PC-3 (cell line): ENCODE measurements around the gene DNAH2. TPM values are rescaled to one million over a fixed set of nuclear protein-coding genes. Genes with fewer than 3 reads are reported as not detected.

Experiments used
- ATAC-seq: fragments of 200-7000 bp; cut with Tn5 transposase; 2 replicates; pipeline ENCODE4 v1.9.1; 2020; ENCODE audit warnings: mild to moderate bottlenecking, moderate library complexity
- BruUV-seq: library from RNA; stranded (reverse); fragments of 400-500 nt; replicated peaks from 2 replicates; lab custom pipeline; 2021; lab: Mats Ljungman, UMichigan
- CTCF ChIA-PET: fragments of 300-600 bp; sonication (Branson Sonifier 250); formaldehyde crosslinking; loops from one replicate; lab custom pipeline; 2022; ENCODE audit warnings: antibody characterized with exemption; lab: Charles Lee
- POLR2A ChIA-PET: fragments of 300-600 bp; sonication (Branson Sonifier 250); formaldehyde crosslinking; loops from one replicate; lab custom pipeline; 2022; ENCODE audit warnings: antibody characterized with exemption; ENCODE audit not compliant: unreplicated experiment; lab: Charles Lee
- DNase-seq: peaks from one replicate; pipeline ENCODE4 v3.0.0-alpha.2; 2015
- H2AFZ ChIP-seq: fragments of 300-600 bp; sonication (generic); 2 replicates; pipeline ENCODE4 v1.6.0; 2016; ENCODE audit warnings: antibody characterized with exemption, low read length
- H3F3A ChIP-seq: fragments of 300-600 bp; sonication (generic); one replicate; pipeline ENCODE4 v1.6.0; 2017; ENCODE audit warnings: antibody characterized with exemption, low read length, control low read depth, mild to moderate bottlenecking; ENCODE audit not compliant: unreplicated experiment
- H3K27ac ChIP-seq: fragments of 300-600 bp; sonication (generic); 2 replicates; pipeline ENCODE4 v1.5.1; 2016; ENCODE audit warnings: mild to moderate bottlenecking, low read length
- H3K27me3 ChIP-seq: fragments of 300-600 bp; sonication (generic); 2 replicates; pipeline ENCODE4 v1.6.1; 2016; ENCODE audit warnings: low read length, mixed read lengths
- H3K36me3 ChIP-seq: fragments of 300-600 bp; sonication (generic); 2 replicates; pipeline ENCODE4 v1.6.1; 2016; ENCODE audit warnings: low read depth, mixed run types, low read length, mixed read lengths
- H3K4me1 ChIP-seq: fragments of 300-600 bp; sonication (generic); 2 replicates; pipeline ENCODE4 v1.5.1; 2016; ENCODE audit warnings: low read length; ENCODE audit not compliant: insufficient read depth
- H3K4me2 ChIP-seq: fragments of 300-600 bp; sonication (generic); 2 replicates; pipeline ENCODE4 v1.6.0; 2016; ENCODE audit warnings: low read length
- H3K4me3 ChIP-seq: fragments of 300-600 bp; sonication (generic); 2 replicates; pipeline ENCODE4 v1.5.1; 2016; ENCODE audit warnings: mild to moderate bottlenecking, low read length, mixed read lengths
- H3K79me2 ChIP-seq: fragments of 300-600 bp; sonication (generic); 2 replicates; pipeline ENCODE4 v1.6.1; 2017; ENCODE audit warnings: low read length, mixed read lengths
- H3K9ac ChIP-seq: fragments of 300-600 bp; sonication (generic); 2 replicates; pipeline ENCODE4 v1.6.0; 2016; ENCODE audit warnings: mild to moderate bottlenecking, low read length
- H3K9me2 ChIP-seq: fragments of 300-600 bp; sonication (generic); replicated peaks from 2 replicates; pipeline ENCODE4 v1.6.1; 2016; ENCODE audit warnings: mixed run types, low read length, mixed read lengths
- H3K9me3 ChIP-seq: fragments of 300-600 bp; sonication (generic); 2 replicates; pipeline ENCODE4 v1.6.1; 2016; ENCODE audit warnings: low read length, mixed read lengths
- H4K20me1 ChIP-seq: fragments of 300-600 bp; sonication (generic); 2 replicates; pipeline ENCODE4 v1.6.1; 2016; ENCODE audit warnings: low read length, mixed read lengths
- CTCF ChIP-seq: fragments of 300-600 bp; sonication (generic); conservative IDR thresholded peaks from 2 replicates; pipeline ENCODE4 v1.5.1; 2017; ENCODE audit warnings: antibody characterized with exemption, low read depth, mild to moderate bottlenecking, low read length
- EZH2 ChIP-seq: fragments of 300-600 bp; sonication (generic); IDR thresholded peaks from one replicate; pipeline ENCODE4 v1.6.1; 2017; ENCODE audit warnings: antibody characterized with exemption, mild to moderate bottlenecking, low read length; ENCODE audit not compliant: unreplicated experiment
- EZH2phosphoT487 ChIP-seq: fragments of 300-600 bp; sonication (generic); IDR thresholded peaks from 2 replicates; pipeline ENCODE4 v1.6.1; 2018; ENCODE audit warnings: mild to moderate bottlenecking, antibody characterized with exemption, low read length, borderline replicate concordance
- intact Hi-C: fragments of 100-400 bp; cut with micrococcal nuclease; formaldehyde crosslinking; loops from 2 replicates; pipeline ENCODE4 v1.9.0; 2023
- total RNA-seq: library from RNA; depleted of rRNA; stranded (reverse); fragments of >200 nt; gene quantifications from 2 replicates; pipeline ENCODE4 v1.2.3, GENCODE V29; 2014

Gene DNAH2
- total RNA-seq, 1 experiment from 2014 or later: 0.62 TPM

DNA sequence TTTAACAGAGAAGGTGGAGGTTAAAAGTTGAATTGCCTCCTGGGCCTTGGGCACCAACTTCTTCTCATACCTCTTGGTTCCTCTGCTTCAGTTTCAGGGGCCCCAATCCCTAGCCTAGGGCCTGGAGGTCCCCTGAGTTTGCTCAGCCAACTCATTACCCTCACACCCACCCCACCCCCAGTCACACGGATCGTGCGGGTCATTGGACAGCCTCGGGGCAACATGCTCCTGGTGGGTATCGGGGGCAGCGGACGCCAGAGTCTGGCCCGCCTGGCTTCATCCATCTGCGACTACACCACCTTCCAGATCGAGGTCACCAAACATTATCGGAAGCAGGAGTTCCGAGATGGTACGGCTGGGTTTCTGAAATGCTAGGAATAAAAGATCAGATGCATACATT is 80.4 kb downstream of the DNAH2 start:
- Histone ChIP-seq H4K20me1 (no peaks in the 10 kb centered on the region), H3K79me2 (no peaks in the 10 kb centered on the region), H3K4me3 (no peak overlapping the region), H3K27me3 (no peaks in the 10 kb centered on the region), H2AFZ (no peak overlapping the region), H3K4me2 (no peak overlapping the region), H3K9ac (no peak overlapping the region), H3K27ac (no peak overlapping the region), H3K9me2 (no peaks in the 10 kb centered on the region), H3F3A (no peaks in the 10 kb centered on the region), H3K9me3 (no peaks in the 10 kb centered on the region), H3K36me3 (no peaks in the 10 kb centered on the region), H3K4me1 (no peaks in the 10 kb centered on the region)
- ATAC-seq (no peak), DNase-seq (no peak)
- ChIA-PET CTCF (no interaction called here), POLR2A (no interaction called here)
- BruUV-seq: no TSS peak
- no peak for TF ChIP-seq EZH2
- TF ChIP-seq EZH2phosphoT487: no peak
- TF ChIP-seq CTCF: no peak
- intact Hi-C loops: no loop called here

GRCh38 chr17:7798839-7799238 is 81.3 kb downstream of the DNAH2 start:
- H3K4me1 ChIP-seq: peaks cover 4% of the 10 kb centered on the region
- no peak overlapping the region for H2AFZ ChIP-seq
- H3K4me3 ChIP-seq: no peak overlapping the region
- H4K20me1 ChIP-seq: no peaks in the 10 kb centered on the region
- POLR2A ChIA-PET: no interaction called here
- DNase-seq: no peak
- H3K9me2 ChIP-seq: no peaks in the 10 kb centered on the region
- H3K4me2 ChIP-seq: no peak overlapping the region
- no peak overlapping the region for H3K27ac ChIP-seq
- TF ChIP-seq EZH2phosphoT487 (no peak), CTCF (no peak), EZH2 (no peak)
- no peaks in the 10 kb centered on the region for H3K36me3 ChIP-seq
- H3K9me3 ChIP-seq: no peaks in the 10 kb centered on the region
- no peak overlapping the region for H3K9ac ChIP-seq
- intact Hi-C loops: no loop called here
- CTCF ChIA-PET: interaction anchor here (0.5 kb wide), 1 partner anchor 46 kb away, joined by 6 read pairs; no protein-coding TSS in a partner anchor
- no peaks in the 10 kb centered on the region for H3K79me2 ChIP-seq
- BruUV-seq: no TSS peak
- H3K27me3 ChIP-seq: no peaks in the 10 kb centered on the region
- no peaks in the 10 kb centered on the region for H3F3A ChIP-seq
- ATAC-seq: no peak

- Histone ChIP-seq H3K9me2 (no peaks in the 10 kb centered on the region), H3K9ac (peak overlapping the region; percentile 71), H3K36me3 (no peaks in the 10 kb centered on the region), H3K4me1 (peaks cover 19% of the 10 kb centered on the region), H3K27me3 (no peaks in the 10 kb centered on the region), H3K4me2 (peak overlapping the region; percentile 79), H4K20me1 (no peaks in the 10 kb centered on the region), H2AFZ (peak overlapping the region; percentile 70), H3K79me2 (no peaks in the 10 kb centered on the region), H3F3A (no peaks in the 10 kb centered on the region), H3K4me3 (peak overlapping the region; percentile 51), H3K27ac (peak overlapping the region; percentile 92), H3K9me3 (no peaks in the 10 kb centered on the region)
- POLR2A ChIA-PET: interaction anchor here (0.5 to 0.6 kb wide), 3 partner anchors 20 to 154 kb away, joined by 3 to 6 read pairs (median 4); no protein-coding TSS in a partner anchor
- CTCF ChIA-PET: interaction anchor here (0.8 kb wide), 1 partner anchor 116 kb away, joined by 4 read pairs; the partner anchor contains the start of gene TP53
- DNase-seq: peak; percentile 88
- intact Hi-C loops: no loop called here
- peak; percentile 98 for ATAC-seq
- TF ChIP-seq CTCF (no peak), EZH2phosphoT487 (no peak), EZH2 (no peak)
- no TSS peak for BruUV-seq
Measured at GRCh38 chr17:7803981-7804380, 86.4 kb downstream of the DNAH2 start.
